Measurements from ENCODE around the gene TCP11.

TCP11 gene

GRCh38 chr6:35141007-35141655, at the start of gene TCP11:
Gene TCP11, minus strand, starts transcription at chr6:35141339. Its CDS starts 469 bp downstream, at chr6:35140870.
- H3K36me3 Mint-ChIP-seq (ENCODE audit: low read depth): no peaks in the 10 kb centered on the region
- H3K27ac Mint-ChIP-seq: peak within 1 kb of the TSS; percentile 68 to 79 (median 75)
- no peaks in the 10 kb centered on the region for H3K27me3 Mint-ChIP-seq (ENCODE audit: low read depth)
- H3K4me1 Mint-ChIP-seq: peaks cover 36% of the 10 kb centered on the region
- TF ChIP-seq CTCF (IDR thresholded peaks at IDR 0.05; ENCODE audit: unreplicated experiment in 3 of 3): no peak
- H3K4me3 Mint-ChIP-seq: no peak within 1 kb of the TSS
- no peaks in the 10 kb centered on the region for H3K9me3 Mint-ChIP-seq

- no peak for TF ChIP-seq CTCF (IDR thresholded peaks at IDR 0.05; ENCODE audit: unreplicated experiment in 3 of 3)
- Mint-ChIP-seq H3K4me3 (no peak overlapping the region), H3K27ac (no peak overlapping the region), H3K27me3 (ENCODE audit: low read depth) (peaks cover 14% of the 10 kb centered on the region), H3K9me3 (no peaks in the 10 kb centered on the region), H3K36me3 (ENCODE audit: low read depth) (no peaks in the 10 kb centered on the region), H3K4me1 (no peaks in the 10 kb centered on the region)
Observed at GRCh38 chr6:35190306-35190705, 49.2 kb upstream of the TCP11 start.

DNA sequence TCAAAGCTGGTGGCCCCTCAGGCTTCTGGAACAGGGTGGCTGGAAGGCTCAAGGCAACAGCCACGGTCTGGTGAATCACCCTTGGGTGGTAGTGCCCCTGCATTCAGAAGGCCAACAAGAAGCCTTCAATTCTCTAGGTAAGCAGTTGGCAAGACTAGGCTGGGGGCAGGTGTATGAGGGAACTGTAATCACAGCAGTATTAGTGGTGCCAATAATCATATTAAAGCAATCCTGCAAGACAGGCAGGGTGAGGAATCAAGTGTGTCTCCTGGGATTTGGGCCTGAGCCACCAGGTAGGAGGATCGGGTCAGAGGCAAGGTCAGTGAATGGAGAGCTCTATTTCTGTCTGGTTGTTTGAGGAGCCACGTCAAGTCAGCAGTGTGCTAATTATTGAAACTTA, 47.7 kb upstream of the TCP11 start:
- Mint-ChIP-seq H3K9me3 (no peaks in the 10 kb centered on the region), H3K4me1 (peaks cover 5% of the 10 kb centered on the region), H3K4me3 (no peak overlapping the region), H3K36me3 (ENCODE audit: low read depth) (no peaks in the 10 kb centered on the region), H3K27me3 (ENCODE audit: low read depth) (peaks cover 10% of the 10 kb centered on the region), H3K27ac (no peak overlapping the region)
- no peak for TF ChIP-seq CTCF (IDR thresholded peaks at IDR 0.05; ENCODE audit: unreplicated experiment in 3 of 3)

- no peak overlapping the region for H3K27ac Mint-ChIP-seq
- no peaks in the 10 kb centered on the region for H3K36me3 Mint-ChIP-seq (ENCODE audit: low read depth)
Observed at GRCh38 chr6:35186571-35186970, 45.4 kb upstream of the TCP11 start.

GRCh38 chr6:35185971-35186370, 44.8 kb upstream of the TCP11 start:
- Mint-ChIP-seq H3K36me3 (ENCODE audit: low read depth) (no peaks in the 10 kb centered on the region), H3K27ac (no peak overlapping the region), H3K27me3 (ENCODE audit: low read depth) (peaks cover 9% of the 10 kb centered on the region), H3K9me3 (no peaks in the 10 kb centered on the region), H3K4me3 (no peak overlapping the region), H3K4me1 (peaks cover 24% of the 10 kb centered on the region)
- no peak for TF ChIP-seq CTCF (IDR thresholded peaks at IDR 0.05; ENCODE audit: unreplicated experiment in 3 of 3)

More at GRCh38 chr6:35186571-35186970, 45.4 kb upstream of the TCP11 start:
- no peak for TF ChIP-seq CTCF (IDR thresholded peaks at IDR 0.05; ENCODE audit: unreplicated experiment in 3 of 3)
- Mint-ChIP-seq H3K27me3 (ENCODE audit: low read depth) (peaks cover 9% of the 10 kb centered on the region), H3K4me3 (no peak overlapping the region), H3K9me3 (no peaks in the 10 kb centered on the region), H3K4me1 (peaks cover 18% of the 10 kb centered on the region)

DNA sequence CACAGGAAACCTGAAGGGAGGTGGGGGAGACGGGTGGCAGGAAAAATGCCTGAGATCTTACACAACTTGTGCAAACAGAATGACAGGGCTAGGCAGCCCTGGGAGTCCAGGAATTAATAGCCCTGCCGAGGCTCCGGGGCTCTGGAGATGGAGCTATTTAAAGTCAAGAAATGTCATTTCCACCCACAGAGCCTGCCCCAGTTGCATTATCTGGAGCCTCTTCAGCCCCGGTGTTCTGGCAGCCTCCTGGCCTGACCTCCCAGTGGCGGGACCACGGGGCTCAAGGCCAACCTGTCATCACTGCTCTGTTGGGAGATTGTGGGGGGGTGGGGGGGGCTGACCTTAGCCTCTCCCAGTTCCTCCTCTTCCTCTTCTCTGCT, 44.2 kb upstream of the TCP11 start:
- no peaks in the 10 kb centered on the region for H3K9me3 Mint-ChIP-seq
- H3K4me3 Mint-ChIP-seq: no peak overlapping the region
- peaks cover 9% of the 10 kb centered on the region for H3K27me3 Mint-ChIP-seq (ENCODE audit: low read depth)
- H3K36me3 Mint-ChIP-seq (ENCODE audit: low read depth): no peaks in the 10 kb centered on the region
- TF ChIP-seq CTCF (IDR thresholded peaks at IDR 0.05; ENCODE audit: unreplicated experiment in 3 of 3): no peak
- peaks cover 31% of the 10 kb centered on the region for H3K4me1 Mint-ChIP-seq
- peak overlapping the region in 1 of 3 experiments; percentile 45 for H3K27ac Mint-ChIP-seq
